Globus pallidus (tissue), 1 donor: ENCODE data around the gene TBC1D22B.

Source experiments
- DNase-seq: peaks from one replicate; pipeline ENCODE4 v3.0.0-alpha.2; 2015; ENCODE audit warnings: low spot score

The TBC1D22B gene

DNA sequence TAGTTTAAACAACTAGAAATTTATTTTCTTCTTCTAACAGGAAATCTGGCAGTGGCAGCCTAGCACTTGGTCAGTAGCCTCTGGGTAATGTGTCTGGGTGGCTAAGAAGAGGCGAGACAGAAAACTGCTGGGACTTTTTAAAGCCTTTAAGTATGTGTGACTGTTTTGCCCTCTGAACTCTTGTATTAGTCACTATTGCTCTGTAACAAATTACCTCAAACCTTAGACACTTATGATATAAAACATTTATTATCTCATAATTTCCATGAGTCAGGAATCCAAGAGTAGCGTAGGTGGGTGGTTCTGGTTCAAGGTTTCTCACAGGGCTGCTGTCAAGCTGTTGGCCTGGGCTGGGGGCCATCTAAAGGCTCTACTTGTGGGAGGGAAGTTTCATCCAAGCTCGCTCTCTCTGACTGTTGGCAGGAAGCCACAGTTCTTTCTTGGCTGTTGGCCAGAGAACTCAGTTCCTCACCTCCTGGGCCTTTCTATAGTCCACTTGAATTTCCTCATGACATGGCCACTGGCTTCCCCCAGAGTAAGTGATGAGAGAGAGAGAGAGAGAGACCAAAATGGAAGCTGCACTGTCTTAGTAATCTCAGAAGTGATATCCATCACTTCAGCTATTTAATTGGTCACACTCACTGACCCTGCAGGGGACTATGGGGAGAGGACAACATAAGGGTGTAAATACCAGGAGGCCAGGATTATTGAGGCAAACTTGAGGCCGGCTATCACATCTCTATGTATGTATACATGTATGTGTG, 17.4 kb upstream of the TBC1D22B start:
- peak; percentile 66 for DNase-seq

DNA sequence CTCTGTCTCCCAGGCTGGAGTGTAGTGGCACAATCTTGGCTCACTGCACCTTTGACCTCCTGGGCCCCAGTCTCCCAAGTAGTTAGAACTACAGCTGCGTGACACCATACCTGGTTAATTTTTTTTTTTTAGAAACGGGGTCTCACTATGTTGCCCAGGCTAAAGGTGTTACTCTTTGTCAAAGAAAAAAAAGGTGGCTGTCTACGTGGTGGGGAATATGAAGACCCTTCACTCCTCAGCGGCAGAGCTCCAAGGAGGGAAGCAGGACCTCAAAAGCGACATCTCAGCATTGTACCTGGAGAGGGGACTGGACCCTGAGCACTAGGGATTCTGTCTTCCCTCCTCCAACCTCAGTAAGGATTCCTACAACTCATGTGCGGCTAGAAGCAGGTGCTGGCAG, 16.4 kb upstream of the TBC1D22B start:
- DNase-seq, result no peak

DNA sequence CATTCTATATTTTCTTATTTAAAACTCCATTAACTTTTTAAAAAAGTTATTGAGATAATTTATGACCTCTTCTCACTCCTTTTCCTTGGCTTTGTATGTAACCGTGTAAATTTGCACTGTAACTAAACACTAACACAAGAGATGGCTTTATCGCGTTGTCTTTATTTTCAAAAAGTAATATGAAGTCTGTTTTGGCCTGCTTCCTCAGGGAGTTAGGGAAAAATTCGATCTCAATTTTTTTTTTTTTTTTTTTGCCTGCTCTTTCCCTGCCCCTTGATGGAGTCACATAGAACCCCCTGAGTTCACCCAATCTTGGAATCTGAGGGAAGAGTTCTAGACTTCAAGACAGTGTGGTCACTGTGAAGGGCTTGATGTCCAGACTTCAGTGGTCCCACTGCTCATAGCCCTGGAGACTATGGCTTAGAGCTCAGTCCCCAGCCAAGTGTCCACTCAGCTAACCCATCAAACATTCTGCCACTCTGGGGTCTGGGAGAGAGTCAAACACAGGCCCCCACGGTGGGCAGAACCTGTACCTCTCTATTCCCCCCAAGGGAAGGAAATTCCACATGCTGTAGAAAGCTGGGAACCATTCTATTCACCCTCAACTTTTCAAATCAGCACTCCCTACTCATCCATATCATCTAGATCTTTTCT, 15.7 kb upstream of the TBC1D22B start:
- DNase-seq, result no peak

DNA sequence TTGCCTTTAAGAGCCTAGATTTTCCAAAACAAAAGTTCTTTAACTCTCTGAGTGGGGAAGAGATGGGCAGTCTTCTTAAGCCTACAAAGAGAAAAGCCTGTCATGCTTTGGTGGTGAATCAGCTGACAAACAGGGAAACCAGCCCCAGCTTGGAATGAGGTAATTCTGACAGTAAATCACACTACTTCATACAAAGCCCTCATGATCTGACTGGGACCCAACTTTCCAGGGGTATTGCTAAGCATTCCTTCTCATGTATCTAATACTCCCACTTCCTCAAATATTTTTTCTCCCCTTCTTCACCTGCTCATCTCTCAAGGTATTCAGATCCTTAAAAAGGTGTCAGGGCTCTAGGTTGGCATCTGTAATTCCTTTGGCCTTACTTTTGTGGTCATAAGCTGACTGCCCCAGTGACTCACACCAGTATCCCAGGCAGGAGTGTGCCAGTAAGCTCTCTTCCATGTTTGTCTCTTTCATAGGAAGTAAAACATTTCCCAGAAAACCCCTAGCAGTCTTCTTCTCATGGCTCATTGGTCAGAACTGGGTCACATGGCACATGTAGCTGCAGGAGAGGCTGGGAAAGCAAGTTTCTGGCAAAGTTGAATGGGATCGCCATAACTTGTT, 15.0 kb upstream of the TBC1D22B start:
- DNase-seq, result no peak

DNA sequence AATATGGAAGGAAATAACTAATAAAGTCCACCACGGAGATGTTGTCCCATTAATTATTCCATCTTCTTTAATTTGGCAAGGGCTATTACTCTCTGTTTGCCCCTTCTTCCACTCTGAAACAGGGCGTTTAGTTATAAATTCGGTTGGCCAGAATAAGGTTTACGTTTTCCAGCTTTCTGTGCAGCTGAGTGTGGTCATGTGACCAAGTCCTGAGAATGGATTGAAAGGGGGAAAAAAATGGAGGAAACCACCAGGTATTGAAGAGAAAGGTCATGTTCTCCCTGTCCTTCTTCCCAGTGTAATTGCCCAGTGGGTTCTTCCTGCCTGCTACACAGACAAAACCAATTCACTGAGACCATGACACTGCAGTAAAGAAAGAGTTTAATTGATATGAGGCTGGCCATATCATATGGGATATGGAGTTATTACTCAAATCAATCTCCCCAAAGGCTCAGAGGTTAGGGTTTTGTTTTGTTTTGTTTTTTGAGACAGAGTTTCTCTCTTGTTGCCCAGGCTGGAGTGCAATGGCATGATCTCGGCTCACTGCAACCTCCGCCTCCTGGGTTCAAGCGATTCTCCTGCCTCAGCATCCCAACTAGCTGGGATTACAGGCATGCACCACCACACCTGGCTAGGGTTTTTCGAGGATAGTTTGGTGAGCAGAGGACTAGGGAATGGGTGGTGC, 14.3 kb upstream of the TBC1D22B start:
- no peak for DNase-seq

DNA sequence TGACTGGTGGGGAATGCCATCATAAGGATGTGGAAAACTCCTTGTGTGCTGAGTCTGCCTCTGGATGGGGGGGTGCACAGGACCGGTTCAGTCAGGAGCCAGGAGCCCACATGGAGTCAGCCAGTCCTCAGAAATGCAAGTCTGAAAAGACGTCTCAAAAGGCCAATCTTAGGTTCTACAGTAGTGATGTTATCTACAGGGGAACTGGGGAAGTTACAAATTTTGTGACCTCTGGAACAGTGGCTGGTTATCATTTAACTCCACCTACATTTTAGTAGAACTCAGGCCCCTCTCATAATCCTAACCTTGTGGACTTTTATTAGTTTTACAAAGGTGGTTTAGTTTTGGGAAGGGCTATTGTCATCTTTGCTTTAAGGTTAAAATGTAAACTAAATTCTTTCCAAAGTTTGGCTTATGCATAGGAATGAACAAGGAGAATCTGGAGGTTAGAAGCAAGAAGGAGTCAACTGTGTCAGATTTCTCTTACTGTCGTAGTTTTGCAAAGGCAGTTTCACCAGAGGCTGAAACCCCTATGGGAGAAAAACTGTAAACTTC, 13.7 kb upstream of the TBC1D22B start:
- no peak for DNase-seq

DNA sequence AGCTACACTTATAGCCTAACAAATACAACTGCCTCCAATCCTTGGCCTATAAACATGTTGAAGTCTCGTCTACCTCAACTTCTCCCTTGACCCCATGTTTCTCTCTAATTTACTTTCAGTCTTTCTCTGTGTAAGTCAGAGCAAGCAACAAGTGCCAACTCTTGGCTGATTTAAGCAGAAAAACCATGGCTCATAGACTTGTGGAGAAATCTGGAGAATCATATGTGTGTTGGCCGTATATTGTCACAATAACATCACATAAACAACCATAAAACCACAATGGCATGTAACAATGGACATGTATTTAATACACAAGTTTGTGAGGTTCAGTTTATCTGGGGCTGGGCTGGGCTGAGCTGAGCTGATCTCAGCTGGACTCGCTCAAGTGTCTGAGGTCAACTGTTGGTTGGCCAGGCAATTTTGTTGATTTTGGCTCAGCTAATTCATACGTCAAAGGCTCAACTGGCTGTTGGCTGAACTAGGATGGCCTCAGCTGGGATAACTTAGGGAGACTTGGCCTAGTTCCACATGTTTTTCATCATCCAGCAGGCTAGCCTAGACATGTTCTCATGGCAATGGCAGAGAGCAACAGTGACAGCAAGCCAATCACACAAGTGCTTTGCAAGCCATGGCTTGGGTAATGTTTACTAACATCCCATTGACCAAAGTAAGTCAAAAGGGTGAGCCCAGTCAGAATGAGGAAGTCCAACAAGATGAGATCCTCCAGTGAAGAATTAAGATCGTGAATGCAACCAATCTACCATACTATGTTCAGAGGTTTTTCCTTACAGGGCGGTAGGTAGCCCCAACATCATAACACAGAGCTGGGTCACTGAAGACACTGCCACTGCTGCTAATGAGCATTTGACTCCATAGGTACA, 12.9 kb upstream of the TBC1D22B start:
- DNase-seq, result peak; percentile 74

DNA sequence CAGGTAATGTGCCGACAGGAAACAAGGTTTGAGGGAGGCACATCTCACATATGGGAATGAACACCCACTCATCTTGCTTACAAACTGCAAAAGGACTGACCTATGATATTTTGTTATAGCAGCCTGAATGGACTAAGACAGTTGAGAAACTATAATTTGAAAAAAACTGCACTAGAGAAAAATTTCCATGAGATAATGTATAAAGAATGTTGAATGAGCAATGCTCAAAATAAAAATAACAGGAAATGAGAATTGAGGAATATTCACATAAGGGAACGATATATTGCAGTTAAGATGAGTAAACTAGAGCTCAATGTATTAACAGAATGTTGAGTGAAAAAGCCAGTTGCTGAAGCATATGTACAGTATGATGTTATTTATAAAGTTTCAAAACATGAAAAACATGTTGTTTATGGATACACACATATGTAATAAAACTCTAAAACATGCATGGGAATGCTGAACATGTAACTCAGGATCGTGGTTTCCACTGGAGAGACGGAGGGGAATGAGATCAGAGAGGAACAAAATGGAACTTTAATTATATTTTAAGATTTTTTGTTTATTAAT, 6.3 kb upstream of the TBC1D22B start:
- no peak for DNase-seq

DNA sequence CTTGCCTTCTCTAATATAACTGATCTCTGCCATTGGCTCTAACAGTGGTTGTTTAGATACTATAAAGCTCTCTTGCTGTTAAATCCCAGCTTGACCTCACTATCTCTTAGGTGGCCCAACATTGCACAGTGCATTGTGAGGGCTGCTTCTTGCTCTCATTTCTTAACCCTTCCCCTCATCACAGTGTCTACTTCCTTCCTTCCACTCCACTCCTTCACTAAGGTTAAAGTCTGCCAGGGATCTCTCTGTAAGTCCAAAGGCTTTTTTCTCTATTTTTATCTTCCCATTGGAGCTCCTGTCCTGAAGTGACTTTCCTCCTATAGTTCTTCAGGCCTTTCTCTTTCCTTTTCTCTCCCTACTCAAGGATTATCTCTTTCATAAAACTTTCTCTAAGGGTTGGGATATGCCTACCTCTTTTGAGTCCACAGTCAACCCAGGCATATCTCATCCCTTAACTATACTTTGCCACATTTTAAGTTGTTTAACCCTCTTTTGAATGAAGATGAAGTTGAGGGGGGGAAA, 4.0 kb upstream of the TBC1D22B start:
- no peak for DNase-seq

DNA sequence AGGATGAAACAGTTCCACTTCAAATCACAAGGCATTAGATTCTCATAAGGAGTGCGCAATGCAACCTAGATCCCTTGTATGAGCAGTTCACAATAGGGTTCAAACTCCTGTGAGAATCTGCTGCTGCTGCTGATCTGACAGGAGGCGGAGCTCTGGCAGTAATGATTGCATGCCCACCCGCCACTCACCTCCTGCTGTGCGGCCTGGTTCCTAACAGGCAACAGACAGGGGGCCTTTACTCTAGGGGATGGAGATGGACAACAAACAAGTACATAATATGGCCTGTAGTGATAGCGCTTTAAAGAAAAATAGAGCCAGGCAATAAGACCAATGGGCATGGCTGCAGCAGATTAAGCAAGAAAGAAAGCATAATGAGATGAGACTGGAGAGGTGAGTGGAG, 2.7 kb upstream of the TBC1D22B start:
- DNase-seq, result no peak

DNA sequence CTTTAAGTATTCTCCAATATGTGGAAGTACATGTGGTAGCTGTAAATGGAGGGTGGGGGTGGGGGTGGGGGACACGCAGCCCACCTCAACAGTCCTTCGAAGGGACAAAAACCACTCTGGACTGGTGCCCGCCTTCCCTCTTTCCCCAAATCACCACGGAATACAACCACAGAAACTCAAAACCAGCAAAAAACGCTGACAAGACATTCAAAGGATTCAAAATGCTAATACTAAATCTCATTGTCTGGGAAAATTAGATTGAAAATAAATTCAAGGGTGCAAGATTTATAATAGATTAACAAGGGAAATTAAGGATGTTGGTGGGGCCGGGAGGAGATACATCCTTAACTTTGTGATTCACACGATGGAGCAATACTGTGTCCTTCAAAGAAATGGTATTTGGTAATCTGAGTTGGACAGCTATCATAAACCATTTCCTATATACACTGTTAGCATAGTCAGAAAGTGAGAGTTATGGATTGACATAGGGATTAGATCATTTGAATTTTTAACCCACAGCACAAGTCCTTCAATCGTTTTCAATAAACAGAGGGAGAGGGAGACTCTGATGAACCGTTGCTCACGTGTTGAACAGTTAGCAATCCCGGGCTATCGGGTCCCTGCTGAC, 766 bp upstream of the TBC1D22B start:
- DNase-seq, result no peak

DNA sequence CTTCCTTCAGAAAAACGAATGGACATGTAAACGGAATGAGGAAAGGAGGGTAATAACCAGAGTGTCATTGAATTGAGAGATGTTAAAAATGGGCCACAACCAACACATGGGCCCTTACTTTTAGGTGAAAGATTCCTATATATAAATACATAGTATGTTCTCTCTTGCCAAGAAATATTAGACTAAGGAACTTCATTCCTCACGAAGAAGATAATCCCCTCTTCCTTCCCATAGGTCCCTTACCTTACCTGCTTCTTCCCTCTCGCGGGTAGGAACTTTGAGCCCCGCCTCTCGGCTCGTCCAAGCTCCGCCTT, 295 bp upstream of the TBC1D22B start:
- peak; percentile 17 for DNase-seq

DNA sequence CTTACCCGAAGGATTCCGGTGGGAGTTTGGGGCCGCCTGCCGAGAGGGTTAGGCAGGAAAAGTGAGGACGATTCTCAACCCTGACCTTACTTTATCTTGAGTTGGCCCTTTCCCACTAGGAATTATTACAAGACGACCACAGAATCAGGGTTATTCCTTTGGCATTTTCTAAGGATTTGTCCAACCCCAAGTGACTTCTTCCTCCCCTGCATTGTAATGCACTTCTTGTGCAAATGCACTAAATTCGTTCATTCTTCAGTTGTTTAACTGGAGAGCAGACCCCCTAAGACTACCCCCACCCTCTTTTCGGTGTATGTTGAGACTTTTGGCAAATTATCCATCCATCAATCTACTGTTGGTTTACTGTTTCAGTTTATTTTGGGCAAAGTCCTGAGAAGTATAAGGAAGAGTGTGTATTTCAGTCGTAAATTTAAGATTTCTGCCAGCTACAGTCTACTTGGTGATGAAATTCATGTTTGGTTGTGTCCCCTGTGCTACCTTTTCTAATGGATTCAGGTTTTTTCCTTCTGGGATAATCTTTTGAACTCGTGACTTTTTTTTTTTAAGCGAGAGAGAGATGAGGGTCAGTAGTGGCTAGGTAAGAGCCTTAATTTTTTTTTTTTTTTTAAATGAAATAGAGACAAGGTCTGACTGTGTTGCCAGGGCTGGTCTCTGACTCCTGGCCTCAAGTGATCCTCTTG, 983 bp downstream of the TBC1D22B start:
- no peak for DNase-seq

DNA sequence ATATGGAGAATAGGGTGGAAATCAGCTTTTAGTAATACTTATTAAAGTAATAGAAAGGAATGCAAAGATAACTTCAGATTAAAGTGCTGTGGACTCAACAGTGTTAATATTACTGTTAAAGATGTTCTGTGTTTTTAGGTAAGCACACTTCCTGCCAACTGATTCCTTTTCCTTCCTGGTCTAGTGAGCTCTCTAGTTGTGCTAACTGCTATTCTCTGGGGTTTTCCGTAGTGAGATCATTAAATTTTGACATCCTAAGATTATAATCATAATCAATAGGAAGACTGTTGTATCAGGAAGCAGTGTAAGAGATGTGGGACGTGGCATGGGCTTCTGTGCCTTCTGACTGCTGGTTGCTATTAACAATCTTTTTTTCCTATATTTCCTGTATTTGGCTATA, 1.6 kb downstream of the TBC1D22B start:
- DNase-seq, result no peak

DNA sequence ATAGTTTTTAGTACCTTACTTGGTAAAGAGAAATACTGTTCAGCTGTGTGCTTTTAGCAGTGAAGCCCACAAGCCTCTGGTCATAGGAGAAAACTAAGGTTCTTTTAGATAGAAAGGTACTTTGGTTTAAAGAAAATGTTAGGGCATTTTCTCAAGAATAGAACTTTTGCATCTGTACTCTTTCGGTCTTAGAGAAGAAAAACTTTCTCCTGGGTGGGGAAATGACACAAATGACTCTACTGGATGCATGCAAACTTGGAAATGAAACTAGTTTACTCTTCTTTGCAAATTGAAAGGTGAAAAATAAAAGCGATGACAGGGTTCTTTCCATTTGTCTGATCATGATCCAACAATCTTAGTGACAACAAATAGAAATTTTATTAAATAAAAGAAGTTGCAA, 2.5 kb downstream of the TBC1D22B start:
- no peak for DNase-seq

DNA sequence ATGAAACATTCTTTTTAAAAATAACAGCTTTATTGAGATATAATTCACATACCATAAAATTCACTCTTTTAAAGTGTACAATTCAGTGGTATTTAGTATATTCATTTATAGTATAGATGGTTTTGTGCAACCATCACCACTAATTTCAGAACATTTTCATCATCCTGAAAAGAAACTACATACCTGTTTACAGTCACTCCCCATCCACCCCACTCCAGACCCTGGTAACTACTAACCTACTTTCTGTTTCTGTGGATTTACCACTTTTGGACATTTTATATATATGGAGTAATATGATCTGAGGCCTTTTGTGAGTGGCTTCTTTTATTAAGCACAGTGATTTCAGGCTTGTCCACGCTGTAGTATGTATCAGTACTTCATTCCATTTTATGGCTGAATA, 2.9 kb downstream of the TBC1D22B start:
- no peak for DNase-seq

DNA sequence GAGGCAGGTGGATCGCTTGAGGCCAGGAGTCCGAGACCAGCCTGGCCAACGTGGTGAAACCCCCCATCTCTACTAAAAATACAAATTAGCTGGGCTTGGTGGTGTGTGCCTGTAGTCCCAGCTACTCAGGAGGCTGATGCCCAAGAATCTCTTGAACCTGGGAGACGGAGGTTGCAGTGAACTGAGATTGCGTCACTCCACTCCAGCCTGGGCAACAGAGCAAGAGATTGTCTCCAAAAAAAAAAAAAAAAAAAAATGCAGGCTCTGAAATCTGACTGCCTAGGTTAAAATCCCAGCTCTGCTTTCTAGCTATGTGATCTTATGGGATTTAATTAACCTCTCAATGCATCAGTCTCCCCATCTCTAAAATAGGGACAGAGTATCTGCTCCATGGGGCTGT, 3.6 kb downstream of the TBC1D22B start:
- no peak for DNase-seq

DNA sequence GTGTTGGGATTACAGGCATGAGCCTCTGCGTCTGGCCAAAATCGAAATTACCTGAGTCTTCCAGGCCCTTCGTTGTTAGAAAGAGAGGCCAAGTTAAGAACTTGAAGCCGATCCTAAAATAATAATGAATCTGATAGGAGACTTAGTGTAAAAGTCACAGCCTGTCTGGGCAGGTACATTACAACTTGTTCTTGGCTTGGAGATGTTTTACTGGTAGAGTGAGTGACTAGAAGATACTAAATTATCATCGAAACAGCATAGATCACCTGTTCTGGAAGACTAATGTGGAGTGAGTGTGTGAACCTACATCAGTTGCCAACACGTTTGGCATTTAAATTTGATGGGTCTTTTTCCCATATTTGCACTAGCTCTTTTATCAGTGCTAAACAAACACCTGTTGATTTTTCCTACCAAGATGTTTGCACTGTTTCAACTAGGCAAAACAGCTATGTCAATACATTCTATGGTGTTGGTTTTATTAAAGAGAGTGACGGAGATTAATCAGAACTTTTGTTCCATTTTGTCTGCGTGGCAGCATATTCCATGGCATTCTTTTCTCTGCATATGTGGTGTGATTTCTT, 5.0 kb downstream of the TBC1D22B start:
- no peak for DNase-seq

DNA sequence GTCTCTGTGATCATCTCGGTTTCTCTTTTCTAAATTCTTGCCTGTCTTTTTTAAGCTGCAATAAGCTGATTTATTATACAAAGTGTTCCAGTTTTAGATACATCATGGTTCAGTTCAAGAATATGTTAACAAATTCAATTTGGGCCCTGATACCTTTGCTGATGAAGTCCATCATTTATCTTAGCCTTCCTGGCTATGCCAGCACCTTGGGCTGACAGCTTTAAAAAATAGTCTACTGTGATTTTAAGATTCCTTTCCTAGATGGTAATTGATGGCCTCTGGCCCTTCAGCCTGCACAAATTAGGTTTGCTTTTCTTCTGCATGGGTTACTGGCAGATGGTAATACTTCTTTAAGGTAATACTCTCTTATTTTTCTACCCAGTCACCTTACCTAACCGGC, 7.4 kb downstream of the TBC1D22B start:
- DNase-seq, result no peak

DNA sequence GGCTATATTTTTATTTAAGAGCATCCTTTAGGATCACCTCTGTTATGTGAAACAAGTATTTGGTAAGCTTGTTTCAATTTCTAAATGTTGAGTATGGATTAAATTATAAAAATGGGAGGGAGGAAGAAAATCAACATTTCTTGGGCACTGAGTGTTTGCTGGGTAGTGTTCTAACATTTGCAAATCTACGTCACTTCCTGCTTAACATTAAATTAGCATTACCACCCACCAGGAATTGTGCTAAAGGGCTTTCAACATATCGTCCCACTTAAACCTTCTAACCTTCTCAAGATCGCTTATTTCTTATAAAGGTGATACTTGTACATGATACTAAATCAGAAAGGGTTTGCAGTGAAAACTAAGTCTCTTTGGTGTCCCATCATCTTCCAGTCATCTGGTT, 8.3 kb downstream of the TBC1D22B start:
- no peak for DNase-seq
